ENCODE results near the gene AMPH.

DNA sequence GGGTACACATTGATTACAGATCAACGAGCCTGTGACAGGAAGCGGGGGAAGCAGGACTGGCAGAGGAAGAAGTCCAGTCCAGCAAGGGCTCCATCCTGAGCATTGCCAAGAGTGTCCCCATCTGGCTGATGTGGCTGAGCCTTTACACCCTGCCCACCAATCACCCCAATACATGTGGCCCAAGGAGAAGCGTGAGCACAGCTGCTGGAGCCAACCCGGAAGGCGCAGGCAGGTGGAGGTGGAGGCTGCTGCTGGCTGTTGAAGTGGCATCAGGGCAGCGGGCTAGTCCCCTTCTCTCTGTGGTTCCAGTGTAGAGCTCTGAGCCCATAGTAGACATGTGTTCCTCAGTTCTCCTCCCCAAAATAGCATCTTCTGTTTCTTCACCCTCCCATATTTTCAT, 6.8 kb upstream of the AMPH start:
- TF ChIP-seq, protein P1, sequence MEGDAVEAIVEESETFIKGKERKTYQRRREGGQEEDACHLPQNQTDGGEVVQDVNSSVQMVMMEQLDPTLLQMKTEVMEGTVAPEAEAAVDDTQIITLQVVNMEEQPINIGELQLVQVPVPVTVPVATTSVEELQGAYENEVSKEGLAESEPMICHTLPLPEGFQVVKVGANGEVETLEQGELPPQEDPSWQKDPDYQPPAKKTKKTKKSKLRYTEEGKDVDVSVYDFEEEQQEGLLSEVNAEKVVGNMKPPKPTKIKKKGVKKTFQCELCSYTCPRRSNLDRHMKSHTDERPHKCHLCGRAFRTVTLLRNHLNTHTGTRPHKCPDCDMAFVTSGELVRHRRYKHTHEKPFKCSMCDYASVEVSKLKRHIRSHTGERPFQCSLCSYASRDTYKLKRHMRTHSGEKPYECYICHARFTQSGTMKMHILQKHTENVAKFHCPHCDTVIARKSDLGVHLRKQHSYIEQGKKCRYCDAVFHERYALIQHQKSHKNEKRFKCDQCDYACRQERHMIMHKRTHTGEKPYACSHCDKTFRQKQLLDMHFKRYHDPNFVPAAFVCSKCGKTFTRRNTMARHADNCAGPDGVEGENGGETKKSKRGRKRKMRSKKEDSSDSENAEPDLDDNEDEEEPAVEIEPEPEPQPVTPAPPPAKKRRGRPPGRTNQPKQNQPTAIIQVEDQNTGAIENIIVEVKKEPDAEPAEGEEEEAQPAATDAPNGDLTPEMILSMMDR (conservative IDR thresholded peaks at IDR 0.05; ENCODE audit: low read depth, low read length), result no peak
- no peak for TF ChIP-seq EZH2 (IDR thresholded peaks at IDR 0.05; ENCODE audit: low read length, unreplicated experiment)
